Activated CD8-positive, alpha-beta memory T cell treated with anti-CD3 and anti-CD28 coated beads, Interleukin-2, amount 50 U/mL, for 48 hours (primary cell): Measurements from ENCODE around the gene CCNA1.

ENCODE experiments used
- DNase-seq: peaks from one replicate; pipeline ENCODE4 v3.0.0-alpha.2; 2020

The CCNA1 gene

GRCh38 chr13:36454121-36454520 lies 21.8 kb downstream of the CCNA1 start:
- DNase-seq = no peak

GRCh38 chr13:36454987-36455386 lies 22.7 kb downstream of the CCNA1 start:
- no peak for DNase-seq

- no peak for DNase-seq
Measured at GRCh38 chr13:36456577-36456976, 24.3 kb downstream of the CCNA1 start.

GRCh38 chr13:36461506-36461905 lies 29.2 kb downstream of the CCNA1 start:
- no peak for DNase-seq

- no peak for DNase-seq
Measured at GRCh38 chr13:36475468-36475867, 43.2 kb downstream of the CCNA1 start.

- no peak for DNase-seq
Measured at GRCh38 chr13:36476661-36477060, 44.4 kb downstream of the CCNA1 start.

- DNase-seq = no peak
Measured at GRCh38 chr13:36480726-36481427, 48.6 kb downstream of the CCNA1 start.

GRCh38 chr13:36490055-36490454 lies 57.8 kb downstream of the CCNA1 start:
- DNase-seq = no peak
